Stomach (tissue), 4 donors: Measurements from ENCODE around the gene FADS2.

Experiments used
- EP300 ChIP-seq: sonication (generic); formaldehyde crosslinking; IDR thresholded peaks from one replicate; pipeline ENCODE4 v1.6.1; 2017; ENCODE audit warnings: antibody characterized with exemption
- POLR2AphosphoS5 ChIP-seq, 3 donors: sonication (generic); formaldehyde crosslinking; IDR thresholded peaks; one replicate each; pipeline ENCODE4 v1.6.1; 2016; ENCODE audit warnings: antibody characterized with exemption in 3 of 3
- TF ChIP-seq, protein P1 (sequence below), 7 experiments: fragments of 450-650 bp in 4 of 7; fragments of 200-600 bp in 3 of 7; sonication (generic) in 3 of 7; IDR thresholded peaks; one replicate each; pipeline ENCODE4 v1.5.1; 2016 to 2019; ENCODE audit warnings: antibody characterized with exemption in 7 of 7, control low read depth in 2 of 7, mild to moderate bottlenecking in 1 of 7

DNA sequence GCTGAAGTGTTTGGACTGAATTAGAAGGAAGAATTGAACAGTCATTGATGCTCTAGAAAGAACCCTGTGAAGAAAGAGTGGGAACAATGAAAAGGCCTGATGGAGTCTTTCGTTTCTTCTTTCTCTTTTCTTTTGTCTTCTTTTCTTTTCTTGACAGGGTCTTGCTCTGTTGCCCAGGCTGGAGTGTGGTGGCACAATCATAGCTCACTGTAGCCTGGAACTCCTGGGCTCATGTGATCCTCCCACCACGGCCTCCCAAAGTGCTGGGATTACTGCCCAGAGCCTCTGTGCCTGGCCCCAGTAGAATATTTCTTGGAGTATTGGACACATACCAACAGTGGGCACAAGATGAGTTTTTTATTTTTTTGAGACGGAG lies 34.3 kb upstream of the FADS2 start:
- TF ChIP-seq, protein P1, sequence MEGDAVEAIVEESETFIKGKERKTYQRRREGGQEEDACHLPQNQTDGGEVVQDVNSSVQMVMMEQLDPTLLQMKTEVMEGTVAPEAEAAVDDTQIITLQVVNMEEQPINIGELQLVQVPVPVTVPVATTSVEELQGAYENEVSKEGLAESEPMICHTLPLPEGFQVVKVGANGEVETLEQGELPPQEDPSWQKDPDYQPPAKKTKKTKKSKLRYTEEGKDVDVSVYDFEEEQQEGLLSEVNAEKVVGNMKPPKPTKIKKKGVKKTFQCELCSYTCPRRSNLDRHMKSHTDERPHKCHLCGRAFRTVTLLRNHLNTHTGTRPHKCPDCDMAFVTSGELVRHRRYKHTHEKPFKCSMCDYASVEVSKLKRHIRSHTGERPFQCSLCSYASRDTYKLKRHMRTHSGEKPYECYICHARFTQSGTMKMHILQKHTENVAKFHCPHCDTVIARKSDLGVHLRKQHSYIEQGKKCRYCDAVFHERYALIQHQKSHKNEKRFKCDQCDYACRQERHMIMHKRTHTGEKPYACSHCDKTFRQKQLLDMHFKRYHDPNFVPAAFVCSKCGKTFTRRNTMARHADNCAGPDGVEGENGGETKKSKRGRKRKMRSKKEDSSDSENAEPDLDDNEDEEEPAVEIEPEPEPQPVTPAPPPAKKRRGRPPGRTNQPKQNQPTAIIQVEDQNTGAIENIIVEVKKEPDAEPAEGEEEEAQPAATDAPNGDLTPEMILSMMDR (IDR thresholded peaks at IDR 0.05) = no peak
- no peak for TF ChIP-seq POLR2AphosphoS5 (IDR thresholded peaks at IDR 0.05)
- TF ChIP-seq EP300 = no peak
